Skin of body (tissue), 2 donors: ENCODE measurements around the gene LILRB4. TPM values are rescaled to one million over a fixed set of nuclear protein-coding genes. Genes with fewer than 3 reads are reported as not detected.
"Not testable (repeated sequence)": the region's sequence is repeated elsewhere in the genome, so short reads cannot be mapped to it uniquely, and the experiment has no call there.

Experiments
- DNase-seq: peaks from one replicate; lab custom pipeline; 2025; lab: John Stamatoyannopoulos, UW
- total RNA-seq: library from RNA; depleted of rRNA; stranded (reverse); fragments of >200 nt; gene quantifications from one replicate; pipeline ENCODE4 v1.2.3, GENCODE V29; 2014

LILRB4 gene
- total RNA-seq, 1 donor from 2014 or later: 0.49 TPM

GRCh38 chr19:54648129-54648528, 14.7 kb upstream of the LILRB4 start:
- no peak for DNase-seq

GRCh38 chr19:54650108-54650655, 12.6 kb upstream of the LILRB4 start:
- no peak for DNase-seq

GRCh38 chr19:54653181-54653809, 9.5 kb upstream of the LILRB4 start:
- no peak for DNase-seq

- no peak for DNase-seq
Observed at GRCh38 chr19:54654447-54655321, 8.1 kb upstream of the LILRB4 start.

- DNase-seq: no peak
Observed at GRCh38 chr19:54659300-54659699, 3.5 kb upstream of the LILRB4 start.

GRCh38 chr19:54660306-54660705, 2.5 kb upstream of the LILRB4 start:
- no peak for DNase-seq

GRCh38 chr19:54660964-54661363, 1.8 kb upstream of the LILRB4 start:
- no peak for DNase-seq

- DNase-seq: no peak
Observed at GRCh38 chr19:54661846-54662481, 821 bp upstream of the LILRB4 start.

GRCh38 chr19:54665530-54665929, 2.7 kb downstream of the LILRB4 start:
- no peak for DNase-seq

- DNase-seq: no peak
Observed at GRCh38 chr19:54667217-54667616, 4.4 kb downstream of the LILRB4 start.

GRCh38 chr19:54668353-54668752, 5.6 kb downstream of the LILRB4 start:
- DNase-seq: no peak

- no peak for DNase-seq
Observed at GRCh38 chr19:54670576-54671357, 8.0 kb downstream of the LILRB4 start.

GRCh38 chr19:54673222-54673621, 10.4 kb downstream of the LILRB4 start:
- no peak for DNase-seq

GRCh38 chr19:54674021-54674617, 11.3 kb downstream of the LILRB4 start:
- no peak for DNase-seq

GRCh38 chr19:54676210-54676834, 13.5 kb downstream of the LILRB4 start:
- peak; percentile 39 for DNase-seq

GRCh38 chr19:54677217-54677616, 14.4 kb downstream of the LILRB4 start:
- DNase-seq: no peak

GRCh38 chr19:54681596-54681995, 18.8 kb downstream of the LILRB4 start:
- not testable (repeated sequence) for DNase-seq

GRCh38 chr19:54682306-54682856, 19.6 kb downstream of the LILRB4 start:
- DNase-seq: no peak

GRCh38 chr19:54684527-54684926, 21.7 kb downstream of the LILRB4 start:
- DNase-seq: peak; percentile 6
